Neutrophil (primary cell): ENCODE data around the gene SLIT3.

Experiments
- H3K27ac ChIP-seq: fragments of 200-600 bp; sonication (generic); 2 replicates; pipeline ENCODE4 v1.5.1; 2016; ENCODE audit warnings: mild to moderate bottlenecking, moderate library complexity
- H3K27me3 ChIP-seq: fragments of 200-600 bp; sonication (generic); 2 replicates; pipeline ENCODE4 v1.6.0; 2016; ENCODE audit warnings: mild to moderate bottlenecking
- H3K36me3 ChIP-seq: fragments of 200-600 bp; sonication (generic); 2 replicates; pipeline ENCODE4 v1.5.1; 2017
- H3K4me1 ChIP-seq, 2 experiments: fragments of 200-600 bp in 1 of 2; sonication (generic) in 1 of 2; 1 replicate in 1 of 2; 2 replicates in 1 of 2; pipeline versions ENCODE4 v1.5.1 to v1.6.1; 2013 to 2016; ENCODE audit warnings: low read depth in 1 of 2, low read length in 1 of 2, mild to moderate bottlenecking in 1 of 2, moderate library complexity in 1 of 2; ENCODE audit not compliant: control insufficient read depth in 1 of 2, insufficient read depth in 1 of 2
- H3K4me3 ChIP-seq, 2 experiments: fragments of 200-600 bp in 1 of 2; sonication (generic) in 1 of 2; 1 replicate in 1 of 2; 2 replicates in 1 of 2; pipeline ENCODE4 v1.5.1; 2013 to 2016; ENCODE audit warnings: low read depth in 1 of 2, low read length in 1 of 2, mild to moderate bottlenecking in 1 of 2, moderate library complexity in 1 of 2
- H3K9me3 ChIP-seq: fragments of 200-600 bp; sonication (generic); 2 replicates; pipeline ENCODE4 v1.5.1; 2016
- CTCF ChIP-seq: fragments of 200-600 bp; sonication (generic); IDR thresholded peaks from 2 replicates; pipeline ENCODE4 v1.5.1; 2016; ENCODE audit warnings: antibody characterized with exemption

The SLIT3 gene

GRCh38 chr5:168786147-168786546 lies 514.8 kb downstream of the SLIT3 start:
- Histone ChIP-seq H3K36me3 (no peaks in the 10 kb centered on the region), H3K27me3 (no peaks in the 10 kb centered on the region), H3K4me3 (no peak overlapping the region), H3K4me1 (peaks cover 22 to 26% of the 10 kb centered on the region in 2 experiments), H3K9me3 (no peaks in the 10 kb centered on the region), H3K27ac (no peak overlapping the region)
- no peak for TF ChIP-seq CTCF

DNA sequence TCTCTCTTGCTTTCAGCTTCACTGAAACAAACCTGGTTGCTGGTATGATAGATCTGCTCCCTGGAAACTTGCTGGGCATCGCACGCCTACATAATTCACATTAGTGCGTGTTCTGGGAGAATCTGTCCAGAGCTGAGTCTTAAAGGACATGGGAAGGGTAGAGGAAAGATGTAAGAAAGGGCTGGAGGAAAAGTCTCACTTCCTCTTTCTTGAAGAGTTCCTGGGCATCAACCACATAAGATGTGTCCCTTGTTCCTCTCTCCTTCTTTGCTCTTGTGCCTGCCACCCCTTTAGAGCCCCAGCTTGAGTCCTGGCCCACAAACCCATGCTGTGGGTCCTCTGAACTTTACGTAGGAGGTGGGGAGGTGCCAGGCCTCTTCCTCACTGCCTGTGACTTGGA lies 516.5 kb downstream of the SLIT3 start:
- H3K9me3 ChIP-seq = no peaks in the 10 kb centered on the region
- H3K36me3 ChIP-seq = no peaks in the 10 kb centered on the region
- no peak overlapping the region for H3K4me3 ChIP-seq
- H3K27ac ChIP-seq = no peak overlapping the region
- no peaks in the 10 kb centered on the region for H3K27me3 ChIP-seq
- H3K4me1 ChIP-seq = peaks cover 5 to 9% of the 10 kb centered on the region in 2 experiments
- TF ChIP-seq CTCF = no peak

DNA sequence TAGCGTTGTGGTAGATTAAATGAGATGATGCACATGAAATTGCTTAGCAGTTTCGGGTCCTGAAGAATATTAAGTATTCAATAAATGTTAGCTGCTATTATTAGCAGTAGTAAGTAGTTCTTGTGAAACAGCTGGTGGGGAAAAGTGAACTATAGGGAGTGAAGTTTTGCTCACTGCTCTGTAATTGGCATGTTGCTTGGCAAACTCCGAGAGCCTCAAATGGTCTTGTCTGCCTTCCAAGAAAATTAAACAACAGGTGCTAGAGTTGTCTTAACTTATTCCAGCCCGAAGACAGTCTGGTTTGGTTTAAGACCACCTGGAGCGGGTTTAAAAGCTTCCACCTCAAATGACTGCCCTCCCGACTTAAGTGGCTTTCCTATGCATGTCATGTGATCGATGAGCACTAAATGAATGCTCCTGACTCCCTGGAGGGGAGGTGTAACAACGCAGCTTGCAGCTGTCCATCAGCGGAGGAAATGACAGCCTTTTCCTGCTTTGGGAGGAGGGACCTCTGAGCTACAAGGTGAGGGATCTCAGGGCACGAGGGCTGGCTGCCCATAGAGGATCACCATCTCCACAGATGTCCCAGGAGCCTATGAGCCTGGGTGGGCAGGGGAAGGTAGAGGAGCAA lies 518.9 kb downstream of the SLIT3 start:
- no peaks in the 10 kb centered on the region for H3K4me1 ChIP-seq
- H3K27me3 ChIP-seq = no peaks in the 10 kb centered on the region
- no peak overlapping the region for H3K4me3 ChIP-seq
- H3K9me3 ChIP-seq = no peaks in the 10 kb centered on the region
- H3K27ac ChIP-seq = no peak overlapping the region
- TF ChIP-seq CTCF = no peak
- H3K36me3 ChIP-seq = no peaks in the 10 kb centered on the region

DNA sequence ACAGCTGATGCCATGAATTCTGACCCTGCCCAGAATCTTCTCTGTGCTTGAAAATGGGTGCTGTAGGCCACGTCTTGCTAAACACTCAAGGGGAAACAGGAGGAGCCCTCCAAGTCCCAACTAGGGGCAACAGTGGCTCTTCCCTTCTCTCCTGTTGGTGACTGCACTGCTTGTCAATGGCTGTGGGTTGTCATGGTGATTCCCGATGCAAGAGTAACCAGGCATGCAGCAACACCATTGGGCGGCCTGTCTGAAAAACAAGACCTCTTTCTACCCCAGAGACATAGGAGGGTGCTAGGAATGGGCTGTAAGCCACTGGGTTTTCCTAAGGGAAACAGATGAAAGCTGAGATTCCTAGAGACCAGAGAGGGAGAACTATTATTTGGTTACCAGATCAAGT lies 520.1 kb downstream of the SLIT3 start:
- no peaks in the 10 kb centered on the region for H3K4me1 ChIP-seq
- no peak for TF ChIP-seq CTCF
- H3K36me3 ChIP-seq = no peaks in the 10 kb centered on the region
- H3K9me3 ChIP-seq = no peaks in the 10 kb centered on the region
- no peak overlapping the region for H3K27ac ChIP-seq
- no peaks in the 10 kb centered on the region for H3K27me3 ChIP-seq
- H3K4me3 ChIP-seq = no peak overlapping the region

- no peaks in the 10 kb centered on the region for H3K9me3 ChIP-seq
- no peak for TF ChIP-seq CTCF
- H3K36me3 ChIP-seq = no peaks in the 10 kb centered on the region
Observed at GRCh38 chr5:168779333-168779732, 521.6 kb downstream of the SLIT3 start.

More at GRCh38 chr5:168779333-168779732, 521.6 kb downstream of the SLIT3 start:
- Histone ChIP-seq H3K27ac (no peak overlapping the region), H3K4me1 (no peaks in the 10 kb centered on the region), H3K4me3 (no peak overlapping the region), H3K27me3 (no peaks in the 10 kb centered on the region)
